Stimulated activated CD8-positive, alpha-beta memory T cell treated with anti-CD3 and anti-CD28 coated beads, Interleukin-7, amount 100 ng/mL, for 1 hour (primary cell): ENCODE data around the gene DRICH1.
"Not testable (repeated sequence)": the region's sequence is repeated elsewhere in the genome, so short reads cannot be mapped to it uniquely, and the experiment has no call there.

Source experiments
- DNase-seq, 2 donors: peaks; one replicate each; pipeline ENCODE4 v3.0.0-alpha.2; 2020; ENCODE audit warnings: low read depth in 2 of 2

DRICH1 gene

GRCh38 chr22:23632178-23632577 lies at the start of gene DRICH1:
DRICH1 (minus strand) TSS chr22:23632321; CDS start chr22:23632023, 298 bp downstream.
- DNase-seq = no peak

GRCh38 chr22:23681026-23681809 lies 49.1 kb upstream of the DRICH1 start:
- DNase-seq = no peak

- no peak for DNase-seq
Measured at GRCh38 chr22:23678133-23678532, 46.0 kb upstream of the DRICH1 start.

- no peak for DNase-seq
Measured at GRCh38 chr22:23677701-23677995, 45.5 kb upstream of the DRICH1 start.

GRCh38 chr22:23676841-23677700 lies 45.0 kb upstream of the DRICH1 start:
- not testable (repeated sequence) for DNase-seq

GRCh38 chr22:23675502-23676415 lies 43.6 kb upstream of the DRICH1 start:
- no peak for DNase-seq

GRCh38 chr22:23674886-23675501 lies 42.9 kb upstream of the DRICH1 start:
- not testable (repeated sequence) for DNase-seq

- no peak for DNase-seq
Measured at GRCh38 chr22:23673826-23674690, 41.9 kb upstream of the DRICH1 start.

- DNase-seq = no peak
Measured at GRCh38 chr22:23673050-23673620, 41.0 kb upstream of the DRICH1 start.

GRCh38 chr22:23672307-23673049 lies 40.4 kb upstream of the DRICH1 start:
- not testable (repeated sequence) for DNase-seq

- DNase-seq = not testable (repeated sequence)
Measured at GRCh38 chr22:23671387-23671786, 39.3 kb upstream of the DRICH1 start.

GRCh38 chr22:23670378-23671295 lies 38.5 kb upstream of the DRICH1 start:
- no peak for DNase-seq

- not testable (repeated sequence) for DNase-seq
Measured at GRCh38 chr22:23660381-23660780, 28.3 kb upstream of the DRICH1 start.

GRCh38 chr22:23657727-23658126 lies 25.6 kb upstream of the DRICH1 start:
- no peak for DNase-seq

- DNase-seq = no peak
Measured at GRCh38 chr22:23655891-23656475, 23.9 kb upstream of the DRICH1 start.

GRCh38 chr22:23652711-23653110 lies 20.6 kb upstream of the DRICH1 start:
- no peak for DNase-seq

- no peak for DNase-seq
Measured at GRCh38 chr22:23652286-23652685, 20.2 kb upstream of the DRICH1 start.

- DNase-seq = no peak
Measured at GRCh38 chr22:23651676-23652075, 19.6 kb upstream of the DRICH1 start.
